Measurements from ENCODE around the gene EIF2B4. TPM values are rescaled to one million over a fixed set of nuclear protein-coding genes. Genes with fewer than 3 reads are reported as not detected.

The EIF2B4 gene
- total and polyA plus RNA-seq, 9 of the 15 experiments (the other 6 are each of a cell fraction or from before 2014, with no cell fraction given), result 29.7 to 80.3 (median 58.9) TPM

GRCh38 chr2:27379836-27380625, 9.9 kb upstream of the EIF2B4 start (continued):
- TF ChIP-seq ASH1L (IDR thresholded peaks at IDR 0.05; ENCODE audit: borderline replicate concordance, low read depth, partially characterized antibody) (no peak), ATF7 (IDR thresholded peaks at IDR 0.05) (peak; percentile 32; the same call in 1 of the 2 replicates), ZNF121 (CRISPR knock-in tag; conservative IDR thresholded peaks at IDR 0.05) (no peak), EGR1 (conservative IDR thresholded peaks at IDR 0.05) (peak; percentile 64), ZBTB12 (CRISPR knock-in tag; IDR thresholded peaks at IDR 0.05) (no peak), POLR2A (conservative IDR thresholded peaks at IDR 0.05) (peak; percentile 34; the same call in 1 of the 2 replicates), POLR2H (tag; IDR thresholded peaks at IDR 0.05; ENCODE audit: low read depth) (no peak), MIER1 (IDR thresholded peaks at IDR 0.05; ENCODE audit: low read depth) (no peak), ETS1 (conservative IDR thresholded peaks at IDR 0.05; ENCODE audit: control insufficient read depth, low read depth, low read length) (no peak; the same call in 1 of the 2 replicates), EP400 (IDR thresholded peaks at IDR 0.05) (no peak), NR2F6 (CRISPR knock-in tag; IDR thresholded peaks at IDR 0.05) (no peak), KAT8 (IDR thresholded peaks at IDR 0.05; ENCODE audit: low read depth) (no peak), TAF1 (IDR thresholded peaks at IDR 0.05; ENCODE audit: control insufficient read depth, extremely low read depth, insufficient read depth, low read length, severe bottlenecking) (no peak), HOMEZ (CRISPR knock-in tag; IDR thresholded peaks at IDR 0.05) (no peak), NFIC (IDR thresholded peaks at IDR 0.05) (no peak), TCF15 (CRISPR knock-in tag; IDR thresholded peaks at IDR 0.05) (no peak), FOS (IDR thresholded peaks at IDR 0.05; ENCODE audit: extremely low read depth, insufficient read length) (no peak), ZBTB2 (IDR thresholded peaks at IDR 0.05) (no peak), HDAC3 (IDR thresholded peaks at IDR 0.05; ENCODE audit: borderline replicate concordance, partially characterized antibody) (no peak), WHSC1 (IDR thresholded peaks at IDR 0.05; ENCODE audit: low read length) (no peak), ARID1B (IDR thresholded peaks at IDR 0.05) (peak; percentile 53), ID3 (CRISPR knock-in tag; IDR thresholded peaks at IDR 0.05) (no peak), ID3 (tag; IDR thresholded peaks at IDR 0.05) (no peak)

Measured in K562 (cell line).